Naive thymus-derived CD4-positive, alpha-beta T cell (primary cell): ENCODE results near the gene SLAIN1. TPM values are rescaled to one million over a fixed set of nuclear protein-coding genes. Genes with fewer than 3 reads are reported as not detected.

Source experiments
- ATAC-seq: fragments of 150-1000 bp; cut with Tn5 transposase; 2 replicates; pipeline ENCODE4 v1.10.0; 2021; ENCODE audit warnings: mild to moderate bottlenecking, moderate library complexity
- CTCF ChIA-PET: fragments of 350-600 bp; sonication (Branson Sonifier 250); formaldehyde crosslinking; loops from one replicate; lab custom pipeline; 2021; ENCODE audit warnings: antibody characterized with exemption; lab: Charles Lee
- POLR2A ChIA-PET: fragments of 350-600 bp; sonication (Branson Sonifier 250); formaldehyde crosslinking; loops from one replicate; lab custom pipeline; 2021; ENCODE audit warnings: antibody characterized with exemption, inconsistent platforms; lab: Charles Lee
- DNase-seq, 9 donors: peaks; one replicate each; pipeline versions ENCODE4 v3.0.0 to v3.0.0-alpha.2; 2020 to 2022; ENCODE audit warnings: mixed read lengths in 1 of 9
- H3K27ac ChIP-seq: one replicate; pipeline ENCODE4 v1.7.0; 2013; ENCODE audit warnings: mild to moderate bottlenecking, low read depth, low read length, moderate library complexity
- H3K27me3 ChIP-seq, 2 donors: one replicate each; pipeline ENCODE4 v1.7.0; 2013; ENCODE audit warnings: low read length in 2 of 2, mild to moderate bottlenecking in 2 of 2, moderate library complexity in 2 of 2; ENCODE audit not compliant: control insufficient read depth in 2 of 2, insufficient read depth in 2 of 2
- H3K36me3 ChIP-seq, 3 experiments: 1 replicate in 2 of 3; 2 replicates in 1 of 3; pipeline ENCODE4 v1.7.0; 2013; ENCODE audit warnings: low read length in 3 of 3, mild to moderate bottlenecking in 3 of 3, moderate library complexity in 1 of 3; ENCODE audit not compliant: insufficient read depth in 3 of 3, control insufficient read depth in 2 of 3
- H3K4me1 ChIP-seq, 2 donors: one replicate each; pipeline ENCODE4 v1.7.0; 2013; ENCODE audit warnings: low read length in 2 of 2, mild to moderate bottlenecking in 2 of 2, moderate library complexity in 1 of 2; ENCODE audit not compliant: control insufficient read depth in 2 of 2, insufficient read depth in 2 of 2
- H3K4me3 ChIP-seq: 2 replicates; pipeline ENCODE4 v1.7.0; 2013; ENCODE audit warnings: mild to moderate bottlenecking, low read length
- H3K9me3 ChIP-seq, 3 experiments: 1 replicate in 2 of 3; 2 replicates in 1 of 3; pipeline ENCODE4 v1.7.0; 2013; ENCODE audit warnings: low read length in 3 of 3; ENCODE audit not compliant: control insufficient read depth in 2 of 3
- H3K27ac Mint-ChIP-seq, 9 donors: one replicate each; pipeline ENCODE4 v1.8.0; 2020 to 2022; ENCODE audit warnings: mixed read lengths in 9 of 9, mild to moderate bottlenecking in 8 of 9, moderate library complexity in 5 of 9, inconsistent platforms in 2 of 9
- H3K27me3 Mint-ChIP-seq, 5 donors: one replicate each; pipeline ENCODE4 v1.8.0; 2021 to 2022; ENCODE audit warnings: mixed read lengths in 5 of 5, mild to moderate bottlenecking in 1 of 5
- H3K36me3 Mint-ChIP-seq, 5 donors: one replicate each; pipeline ENCODE4 v1.8.0; 2020 to 2022; ENCODE audit warnings: mixed read lengths in 5 of 5, mild to moderate bottlenecking in 3 of 5, inconsistent platforms in 1 of 5
- H3K4me1 Mint-ChIP-seq, 7 donors: one replicate each; pipeline ENCODE4 v1.8.0; 2020 to 2022; ENCODE audit warnings: mixed read lengths in 7 of 7, mild to moderate bottlenecking in 3 of 7, inconsistent platforms in 1 of 7
- H3K4me3 Mint-ChIP-seq, 10 donors: one replicate each; pipeline ENCODE4 v1.8.0; 2020 to 2022; ENCODE audit warnings: mild to moderate bottlenecking in 10 of 10, mixed read lengths in 10 of 10, moderate library complexity in 6 of 10, inconsistent platforms in 2 of 10
- H3K9me3 Mint-ChIP-seq, 11 donors: one replicate each; pipeline ENCODE4 v1.8.0; 2020 to 2022; ENCODE audit warnings: mixed read lengths in 11 of 11, mild to moderate bottlenecking in 4 of 11, inconsistent platforms in 1 of 11, moderate library complexity in 1 of 11
- intact Hi-C, 2 donors: fragments of 100-400 bp; cut with micrococcal nuclease; formaldehyde crosslinking; loops; one replicate each; pipeline ENCODE4 v1.15.1; 2023
- polyA plus RNA-seq, 2 donors: library from polyadenylated mRNA; unstranded; fragments of 300-500 nt; fragmentation: Illumina TruSeq; gene quantifications; one replicate each; pipeline ENCODE4 v1.2.3, GENCODE V29; 2021
- total RNA-seq, 6 experiments: library from RNA in 5 of 6; stranded (reverse) in 5 of 6; gene quantifications; 1 replicate in 5 of 6; 2 replicates in 1 of 6; pipeline ENCODE4 v1.2.3 and lab custom pipeline; 2021 to 2026

Gene SLAIN1
- total and polyA plus RNA-seq, 7 experiments from 2014 or later, result 21.5 to 67.8 (median 32.2) TPM

DNA sequence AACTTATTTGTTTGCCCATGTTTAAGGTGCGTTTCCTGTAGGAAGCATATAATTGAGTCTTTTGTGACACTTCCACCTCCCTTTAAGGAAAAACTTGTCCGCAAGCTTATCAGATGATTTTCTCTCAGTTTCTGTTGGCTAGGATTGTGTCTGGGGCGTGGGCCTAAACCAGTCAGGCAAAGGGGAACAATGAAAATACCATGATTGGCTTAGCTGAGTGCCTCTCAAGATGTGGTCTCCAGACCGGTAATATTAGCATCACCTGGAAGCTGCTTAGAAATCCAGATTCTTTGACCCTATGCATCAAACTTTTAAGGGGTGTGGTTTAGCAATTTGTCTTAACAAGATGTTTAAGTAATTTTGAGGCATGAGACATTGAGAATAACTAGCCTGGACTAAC is 20.0 kb downstream of the SLAIN1 start:
- Mint-ChIP-seq H3K27me3 (no peaks in the 10 kb centered on the region), H3K36me3 (peaks cover 8 to 44% (median 27%) of the 10 kb centered on the region in 5 donors), H3K4me1 (peaks cover 18 to 83% (median 73%) of the 10 kb centered on the region in 7 donors), H3K27ac (peak overlapping the region in 2 of 9 donors; percentile 3 to 14), H3K4me3 (no peak overlapping the region), H3K9me3 (peaks cover 0 to 9% (median 5%) of the 10 kb centered on the region in 11 donors)
- intact Hi-C loops, result no loop called here
- CTCF ChIA-PET, result no interaction called here
- Histone ChIP-seq H3K27ac (no peak overlapping the region), H3K9me3 (no peaks in the 10 kb centered on the region), H3K4me3 (no peak overlapping the region), H3K4me1 (no peaks in the 10 kb centered on the region), H3K36me3 (peaks cover 0 to 14% (median 0%) of the 10 kb centered on the region in 3 experiments), H3K27me3 (no peaks in the 10 kb centered on the region)
- POLR2A ChIA-PET, result no interaction called here
- DNase-seq (no peak), ATAC-seq (no peak)

- Mint-ChIP-seq H3K4me1 (peaks cover 15 to 80% (median 67%) of the 10 kb centered on the region in 7 donors), H3K27ac (peak overlapping the region in 2 of 9 donors; percentile 0 to 6), H3K27me3 (no peaks in the 10 kb centered on the region), H3K4me3 (no peak overlapping the region), H3K9me3 (peaks cover 0 to 2% (median 0%) of the 10 kb centered on the region in 11 donors), H3K36me3 (peaks cover 8 to 57% (median 37%) of the 10 kb centered on the region in 5 donors)
- DNase-seq (no peak), ATAC-seq (no peak)
- H3K4me3 ChIP-seq, result no peak overlapping the region
- ChIA-PET POLR2A (interaction anchor here (0.6 to 0.7 kb wide), 3 partner anchors 57 to 673 kb away, joined by 3 to 10 read pairs (median 3); no protein-coding TSS in a partner anchor), CTCF (no interaction called here)
- intact Hi-C loops, result no loop called here
- peaks cover 0 to 22% (median 0%) of the 10 kb centered on the region in 3 experiments for H3K36me3 ChIP-seq
- H3K27ac ChIP-seq, result no peak overlapping the region
- no peaks in the 10 kb centered on the region for H3K27me3 ChIP-seq
- no peaks in the 10 kb centered on the region for H3K9me3 ChIP-seq
- H3K4me1 ChIP-seq, result no peaks in the 10 kb centered on the region
These were observed 21.6 kb downstream of the SLAIN1 start for GRCh38 chr13:77719128-77719527.

- peaks cover 8 to 68% (median 41%) of the 10 kb centered on the region in 5 donors for H3K36me3 Mint-ChIP-seq
These were observed 23.5 kb downstream of the SLAIN1 start for GRCh38 chr13:77720988-77721387.

GRCh38 chr13:77724092-77724491 is 26.6 kb downstream of the SLAIN1 start:
- Mint-ChIP-seq H3K4me3 (no peak overlapping the region), H3K27me3 (no peaks in the 10 kb centered on the region), H3K27ac (no peak overlapping the region), H3K36me3 (peaks cover 13 to 77% (median 53%) of the 10 kb centered on the region in 5 donors), H3K4me1 (peaks cover 22 to 58% (median 49%) of the 10 kb centered on the region in 7 donors), H3K9me3 (no peaks in the 10 kb centered on the region)
- Histone ChIP-seq H3K4me3 (no peak overlapping the region), H3K4me1 (peaks cover 0 to under 1% of the 10 kb centered on the region in 2 donors), H3K27me3 (no peaks in the 10 kb centered on the region), H3K9me3 (no peaks in the 10 kb centered on the region), H3K36me3 (peaks cover 0 to 26% (median 0%) of the 10 kb centered on the region in 3 experiments), H3K27ac (no peak overlapping the region)
- ATAC-seq (peak; percentile 73), DNase-seq (no peak)
- CTCF ChIA-PET, result interaction anchor here (0.6 kb wide), 1 partner anchor 24 kb away, joined by 3 read pairs; no protein-coding TSS in a partner anchor
- POLR2A ChIA-PET, result no interaction called here
- intact Hi-C loops, result no loop called here

More at GRCh38 chr13:77720988-77721387, 23.5 kb downstream of the SLAIN1 start:
- DNase-seq, result no peak
- POLR2A ChIA-PET, result interaction anchor here (0.6 kb wide), 1 partner anchor 346 kb away, joined by 6 read pairs; no protein-coding TSS in a partner anchor
- no peaks in the 10 kb centered on the region for H3K27me3 ChIP-seq
- CTCF ChIA-PET, result no interaction called here
- peaks cover 14 to 79% (median 52%) of the 10 kb centered on the region in 7 donors for H3K4me1 Mint-ChIP-seq
- H3K9me3 Mint-ChIP-seq, result no peaks in the 10 kb centered on the region
- no peaks in the 10 kb centered on the region for H3K9me3 ChIP-seq
- no peak overlapping the region for H3K4me3 Mint-ChIP-seq
- no peak for ATAC-seq
- intact Hi-C loops, result no loop called here
- peak overlapping the region in 4 of 9 donors; percentile 25 to 78 (median 56) for H3K27ac Mint-ChIP-seq
- H3K4me3 ChIP-seq, result no peak overlapping the region
- no peak overlapping the region for H3K27ac ChIP-seq
- no peaks in the 10 kb centered on the region for H3K4me1 ChIP-seq
- no peaks in the 10 kb centered on the region for H3K27me3 Mint-ChIP-seq
- H3K36me3 ChIP-seq, result peaks cover 0 to 26% (median 0%) of the 10 kb centered on the region in 3 experiments

DNA sequence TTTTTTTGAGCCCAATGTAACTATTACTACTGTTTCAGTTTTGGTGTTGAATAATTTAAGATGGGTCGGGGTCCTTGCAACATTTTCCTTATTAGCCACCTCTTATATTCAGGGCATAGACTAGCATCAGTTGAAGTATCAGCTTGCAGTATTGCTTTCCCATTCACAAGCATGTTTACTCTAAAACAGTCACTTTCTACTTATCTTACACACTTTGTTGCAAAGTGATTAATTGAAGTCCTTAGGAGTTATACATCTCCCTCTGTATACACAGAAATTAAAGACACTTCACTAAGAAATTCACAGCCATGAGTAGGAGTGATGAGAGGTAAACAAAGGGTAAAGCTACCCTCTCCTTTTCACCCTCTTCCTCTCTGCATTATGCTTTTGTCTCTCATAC is 27.6 kb downstream of the SLAIN1 start:
- H3K9me3 Mint-ChIP-seq, result no peaks in the 10 kb centered on the region
- ATAC-seq (no peak), DNase-seq (no peak)
- intact Hi-C loops, result no loop called here
- peaks cover 0 to 4% of the 10 kb centered on the region in 2 donors for H3K4me1 ChIP-seq
- peaks cover 0 to 26% (median 0%) of the 10 kb centered on the region in 3 experiments for H3K36me3 ChIP-seq
- no peaks in the 10 kb centered on the region for H3K27me3 ChIP-seq
- POLR2A ChIA-PET, result no interaction called here
- H3K36me3 Mint-ChIP-seq, result peaks cover 13 to 73% (median 50%) of the 10 kb centered on the region in 5 donors
- peak overlapping the region in 1 of 10 donors; percentile 21 for H3K4me3 Mint-ChIP-seq
- CTCF ChIA-PET, result no interaction called here
- peak overlapping the region in 4 of 9 donors; percentile 14 to 56 (median 34) for H3K27ac Mint-ChIP-seq
- H3K27me3 Mint-ChIP-seq, result no peaks in the 10 kb centered on the region
- no peak overlapping the region for H3K4me3 ChIP-seq
- H3K9me3 ChIP-seq, result no peaks in the 10 kb centered on the region
- no peak overlapping the region for H3K27ac ChIP-seq
- H3K4me1 Mint-ChIP-seq, result peaks cover 31 to 58% (median 53%) of the 10 kb centered on the region in 7 donors

- peaks cover under 1 to 9% (median 4%) of the 10 kb centered on the region in 3 experiments for H3K36me3 ChIP-seq
- no peaks in the 10 kb centered on the region for H3K9me3 ChIP-seq
- H3K27me3 Mint-ChIP-seq, result no peaks in the 10 kb centered on the region
- no peaks in the 10 kb centered on the region for H3K9me3 Mint-ChIP-seq
- peaks cover 25 to 61% (median 44%) of the 10 kb centered on the region in 7 donors for H3K4me1 Mint-ChIP-seq
- H3K27ac ChIP-seq, result no peak overlapping the region
- intact Hi-C loops, result no loop called here
- CTCF ChIA-PET, result no interaction called here
- H3K36me3 Mint-ChIP-seq, result peaks cover 5 to 51% (median 27%) of the 10 kb centered on the region in 5 donors
- peak overlapping the region in 1 of 9 donors; percentile 7 for H3K27ac Mint-ChIP-seq
- POLR2A ChIA-PET, result no interaction called here
- H3K4me1 ChIP-seq, result peaks cover 0 to 4% of the 10 kb centered on the region in 2 donors
- no peaks in the 10 kb centered on the region for H3K27me3 ChIP-seq
- DNase-seq, result no peak
- no peak overlapping the region for H3K4me3 Mint-ChIP-seq
- no peak for ATAC-seq
- H3K4me3 ChIP-seq, result no peak overlapping the region
These were observed 31.0 kb downstream of the SLAIN1 start for GRCh38 chr13:77728265-77729125.
